Muscle of leg (tissue), 11 donors: ENCODE data around the gene TTC3. TPM values are rescaled to one million over a fixed set of nuclear protein-coding genes. Genes with fewer than 3 reads are reported as not detected.

ENCODE experiments used
- DNase-seq: peaks from one replicate; pipeline ENCODE4 v3.0.0; 2013
- H3K27ac ChIP-seq: one replicate; pipeline ENCODE4 v1.5.1; 2013; ENCODE audit warnings: mild to moderate bottlenecking, low read length, control low read depth
- H3K27me3 ChIP-seq: one replicate; pipeline ENCODE4 v1.6.1; 2013; ENCODE audit warnings: low read length; ENCODE audit not compliant: control insufficient read depth, insufficient read depth
- H3K36me3 ChIP-seq: one replicate; pipeline ENCODE4 v1.6.1; 2013; ENCODE audit warnings: low read length; ENCODE audit not compliant: control insufficient read depth, insufficient read depth
- H3K4me1 ChIP-seq: one replicate; pipeline ENCODE4 v1.6.1; 2013; ENCODE audit warnings: low read length; ENCODE audit not compliant: control insufficient read depth, insufficient read depth
- H3K4me3 ChIP-seq: one replicate; pipeline ENCODE4 v1.5.1; 2013; ENCODE audit warnings: low read length, control low read depth
- H3K9me3 ChIP-seq: replicated peaks from 2 replicates; pipeline ENCODE4 v1.6.1; 2013; ENCODE audit warnings: low read depth, low read length; ENCODE audit not compliant: control insufficient read depth
- WGBS: methylation state at CpG from one replicate; pipeline ENCODE4 v1.1.5; 2013; ENCODE audit warnings: missing lambda C conversion rate; ENCODE audit not compliant: insufficient coverage; 5-methylcytosine and 5-hydroxymethylcytosine counted together
- polyA plus RNA-seq, 8 donors: library from polyadenylated mRNA; unstranded; fragments of 120-200 nt; gene quantifications; one replicate each; pipeline versions ENCODE4 v1.2.1 to v1.2.3, GENCODE V29; 2013; ENCODE audit warnings: inconsistent platforms in 1 of 8, low replicate concordance in 1 of 8; ENCODE audit not compliant: insufficient read length in 8 of 8, insufficient read depth in 1 of 8
- total RNA-seq: library from RNA; stranded (reverse); fragments of 120-200 nt; gene quantifications from one replicate; pipeline ENCODE4 v1.2.4, GENCODE V29; 2013

TTC3 gene
- total and polyA plus RNA-seq, 9 donors = 86.4 to 202 (median 145) TPM

GRCh38 chr21:37241426-37241825, 168.4 kb downstream of the TTC3 start:
- WGBS = no CpG with 5 or more reads among the region's 7 CpGs
- Histone ChIP-seq H3K27ac (no peak overlapping the region), H3K27me3 (no peaks in the 10 kb centered on the region), H3K36me3 (peaks cover 20% of the 10 kb centered on the region), H3K4me1 (peaks cover 2% of the 10 kb centered on the region), H3K4me3 (no peak overlapping the region), H3K9me3 (no peaks in the 10 kb centered on the region)
- DNase-seq = no peak

- H3K9me3 ChIP-seq = no peaks in the 10 kb centered on the region
- no peak for DNase-seq
Measured at GRCh38 chr21:37243961-37244360, 170.9 kb downstream of the TTC3 start.

GRCh38 chr21:37244501-37245095, 171.5 kb downstream of the TTC3 start:
- H3K27me3 ChIP-seq = no peaks in the 10 kb centered on the region
- no peak overlapping the region for H3K4me3 ChIP-seq
- WGBS = 58% methylated on average over 6 of the region's 12 CpGs
- H3K36me3 ChIP-seq = peaks cover 14% of the 10 kb centered on the region
- H3K9me3 ChIP-seq = no peaks in the 10 kb centered on the region
- DNase-seq = no peak
- H3K27ac ChIP-seq = no peak overlapping the region
- peaks cover 2% of the 10 kb centered on the region for H3K4me1 ChIP-seq

More at GRCh38 chr21:37243961-37244360, 170.9 kb downstream of the TTC3 start:
- Histone ChIP-seq H3K27me3 (no peaks in the 10 kb centered on the region), H3K4me1 (peaks cover 2% of the 10 kb centered on the region), H3K4me3 (no peak overlapping the region), H3K27ac (no peak overlapping the region), H3K36me3 (peaks cover 16% of the 10 kb centered on the region)
- 92% methylated on average over 2 of the region's 6 CpGs for whole genome bisulfite sequencing

- H3K9me3 ChIP-seq = no peaks in the 10 kb centered on the region
- H3K27me3 ChIP-seq = no peaks in the 10 kb centered on the region
- H3K36me3 ChIP-seq = peaks cover 14% of the 10 kb centered on the region
- H3K4me1 ChIP-seq = peaks cover 2% of the 10 kb centered on the region
- H3K27ac ChIP-seq = no peak overlapping the region
- WGBS = 69% methylated on average over 6 of the region's 8 CpGs
- no peak overlapping the region for H3K4me3 ChIP-seq
- DNase-seq = no peak
Measured at GRCh38 chr21:37245151-37245550, 172.1 kb downstream of the TTC3 start.

- Histone ChIP-seq H3K9me3 (no peaks in the 10 kb centered on the region), H3K27me3 (no peaks in the 10 kb centered on the region), H3K27ac (no peak overlapping the region), H3K36me3 (peaks cover 4% of the 10 kb centered on the region), H3K4me1 (peaks cover 2% of the 10 kb centered on the region), H3K4me3 (no peak overlapping the region)
- no CpG with 5 or more reads among the region's 1 CpG for WGBS
- no peak for DNase-seq
Measured at GRCh38 chr21:37248298-37248697, 175.2 kb downstream of the TTC3 start.

DNA sequence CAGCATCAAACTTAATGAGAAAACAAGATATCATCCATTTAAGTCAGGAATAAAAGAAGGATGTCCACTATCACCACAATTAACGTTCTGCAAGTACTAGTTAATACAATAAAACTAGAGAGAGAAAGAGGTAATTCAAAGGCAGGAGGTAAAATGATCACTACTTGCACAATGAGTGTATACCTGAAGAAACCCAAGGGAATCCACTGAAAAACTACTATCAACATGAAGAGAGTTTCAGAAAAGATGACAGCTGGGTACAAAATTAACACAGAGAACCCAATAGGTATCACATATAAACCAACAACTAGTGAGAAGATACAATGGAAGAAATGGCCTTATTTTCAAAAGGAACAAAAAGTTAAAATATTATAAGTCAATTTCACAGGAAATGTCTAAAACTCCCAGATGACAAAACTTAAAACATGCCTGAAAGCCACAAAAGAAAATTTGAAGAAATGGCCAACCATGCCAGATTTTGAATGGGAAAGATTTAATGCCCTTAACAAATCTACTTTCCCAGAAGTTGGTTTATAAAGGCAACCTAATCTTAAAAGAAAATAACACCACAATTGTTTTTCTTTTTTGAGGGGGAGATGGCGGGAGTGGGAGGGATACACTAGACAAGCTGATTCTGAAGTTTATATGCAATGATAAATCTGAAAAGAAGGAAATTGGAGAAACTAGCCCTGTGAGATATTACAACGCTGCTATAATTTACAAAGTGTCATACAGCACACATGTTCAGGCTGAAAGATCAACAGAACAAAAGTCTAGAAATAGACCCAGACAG, 176.3 kb downstream of the TTC3 start:
- H3K27ac ChIP-seq = no peak overlapping the region
- peaks cover 4% of the 10 kb centered on the region for H3K36me3 ChIP-seq
- WGBS = no CpG with 5 or more reads among the region's 3 CpGs
- no peak overlapping the region for H3K4me3 ChIP-seq
- peaks cover 2% of the 10 kb centered on the region for H3K4me1 ChIP-seq
- no peaks in the 10 kb centered on the region for H3K9me3 ChIP-seq
- H3K27me3 ChIP-seq = no peaks in the 10 kb centered on the region
- no peak for DNase-seq

DNA sequence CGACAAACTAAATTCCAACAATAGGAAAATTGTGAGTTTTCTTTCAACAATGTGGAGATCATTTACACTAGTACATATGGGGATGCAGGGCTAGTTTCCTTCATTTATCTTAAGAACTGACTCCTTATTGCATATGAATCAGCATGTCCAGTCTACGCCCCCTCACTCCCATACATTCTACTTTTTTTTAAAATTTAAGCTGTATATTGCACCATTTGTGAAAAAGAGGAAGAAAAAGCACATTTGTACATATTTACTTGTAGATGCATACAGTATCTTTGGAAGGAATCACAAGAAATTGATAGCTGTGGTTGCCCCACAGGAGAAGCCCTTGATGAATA, 178.2 kb downstream of the TTC3 start:
- Histone ChIP-seq H3K27ac (no peak overlapping the region), H3K4me1 (no peaks in the 10 kb centered on the region)

More for the DNA sequence above, 178.2 kb downstream of the TTC3 start:
- H3K9me3 ChIP-seq = no peaks in the 10 kb centered on the region
- H3K27me3 ChIP-seq = no peaks in the 10 kb centered on the region
- no peak overlapping the region for H3K4me3 ChIP-seq
- DNase-seq = no peak
- H3K36me3 ChIP-seq = no peaks in the 10 kb centered on the region
- no CpG with 5 or more reads among the region's 2 CpGs for WGBS

Other genes starting within 250 kb of the TTC3 start
- 12.8 TPM for gene HLCS, start 106.6 kb upstream of the TTC3 start, total RNA-seq
- 10 to 100 TPM in 7 of 8 donors, 1 to 10 TPM in 1; 8.4 to 13.4 (median 13.0) TPM for gene HLCS, start 106.6 kb upstream of the TTC3 start, polyA plus RNA-seq
- 0.09 TPM for gene RIPPLY3, start 66.6 kb upstream of the TTC3 start, total RNA-seq
- under 1 TPM; 0.09 to 0.50 (median 0.18) TPM for gene RIPPLY3, start 66.6 kb upstream of the TTC3 start, polyA plus RNA-seq
- gene PIGP, start 183 bp upstream of the TTC3 start, total RNA-seq = 23.1 TPM
- 10 to 100 TPM; 17.7 to 36.7 (median 25.0) TPM for gene PIGP, start 183 bp upstream of the TTC3 start, polyA plus RNA-seq
- gene VPS26C, start 194.1 kb downstream of the TTC3 start, total RNA-seq = 29.5 TPM
- 10 to 100 TPM; 25.9 to 30.7 (median 27.8) TPM for gene VPS26C, start 194.1 kb downstream of the TTC3 start, polyA plus RNA-seq